H1 (cell line): Measurements from ENCODE around the gene LBR. TPM values are rescaled to one million over a fixed set of nuclear protein-coding genes. Genes with fewer than 3 reads are reported as not detected.

Source experiments
- BCL11A ChIP-seq, 2 experiments: IDR thresholded peaks; one replicate each; pipeline ENCODE4 v1.6.1; 2011; ENCODE audit warnings: low read depth in 2 of 2, low read length in 2 of 2, mild to moderate bottlenecking in 2 of 2
- CHD1 ChIP-seq: IDR thresholded peaks from 2 replicates; pipeline ENCODE4 v1.6.1; 2012; ENCODE audit warnings: low read depth, low read length, improper control_type of control experiment
- MAX ChIP-seq: IDR thresholded peaks from 2 replicates; pipeline ENCODE4 v1.6.1; 2012; ENCODE audit warnings: inconsistent platforms
- SP1 ChIP-seq: IDR thresholded peaks from 2 replicates; pipeline ENCODE4 v1.6.1; 2011; ENCODE audit warnings: low read depth, low read length
- ZNF274 ChIP-seq: IDR thresholded peaks from 2 replicates; pipeline ENCODE4 v1.7.0; 2012; ENCODE audit warnings: low read length, borderline replicate concordance; ENCODE audit errors: extremely low read depth
- polyA plus RNA-seq, 7 experiments: library from polyadenylated mRNA; depleted of rRNA in 3 of 7; stranded (reverse) in 5 of 7; unstranded in 2 of 7; fragments of >200 nt in 5 of 7; fragments of 200-250 nt in 2 of 7; gene quantifications; 1 replicate in 5 of 7; 2 replicates in 1 of 7; 4 replicates in 1 of 7; pipeline versions ENCODE4 v1.2.1 to v1.2.3, GENCODE V29; 2011 to 2013; ENCODE audit warnings: missing spikeins in 2 of 7, mixed read lengths in 2 of 7
- total RNA-seq: library from RNA; stranded (reverse); fragmentation: NEBNext Ultra II Directional; extraction: Animal tissue kit (Norgen Biotek cat#: 25700); gene quantifications from 2 replicates; pipeline ENCODE4 v1.2.1, GENCODE V29; 2021

LBR gene
- total and polyA plus RNA-seq, 2 of the 8 experiments (the other 6 are each of a cell fraction or from before 2014, with no cell fraction given) = 32.1 to 89.8 TPM

GRCh38 chr1:225396357-225396756 is 31.5 kb downstream of the LBR start (continued):
- TF ChIP-seq ZNF274 (no peak), BCL11A (IDR thresholded peaks at IDR 0.05; ENCODE audit: low read depth in 2 of 2, low read length in 2 of 2) (no peak), SP1 (no peak), MAX (no peak), CHD1 (no peak)
